ENCODE data around the gene FBXL16. TPM values are rescaled to one million over a fixed set of nuclear protein-coding genes. Genes with fewer than 3 reads are reported as not detected.

Gene FBXL16
- total and polyA plus RNA-seq, 3 experiments from 2014 or later, result 7.6 to 16.9 (median 11.1) TPM

GRCh38 chr16:679814-680624, 25.6 kb downstream of the FBXL16 start, which contains the start of gene STUB1:
Gene STUB1 (plus strand): TSS chr16:680410. CDS start chr16:680526, 116 bp downstream.
- peak within 1 kb of the TSS; percentile 50 to 94 (median 82) for H3K27ac Mint-ChIP-seq
- Histone ChIP-seq H3K27me3 (ENCODE audit: insufficient read depth, low read length, poor library complexity, severe bottlenecking) (no peaks in the 10 kb centered on the region), H3K4me3 (ENCODE audit: low read length) (peak within 1 kb of the TSS; percentile 67), H3K9me3 (ENCODE audit: low read length) (no peaks in the 10 kb centered on the region), H3K36me3 (ENCODE audit: insufficient read depth, low read length) (peaks cover 8% of the 10 kb centered on the region), H3K4me1 (ENCODE audit: insufficient read depth, low read length) (peaks cover 32% of the 10 kb centered on the region), H3K27ac (ENCODE audit: low read depth, low read length) (peak within 1 kb of the TSS; percentile 72)
- POLR2A ChIA-PET, result interaction anchor here (0.9 to 1.9 kb wide), 7 partner anchors 10 to 108 kb away, joined by 3 to 15 read pairs (median 5); partner anchors contain the start of genes HAGHL, METTL26, RHOT2 and RPUSD1
- CTCF ChIA-PET, result interaction anchor here (0.8 to 1.8 kb wide), 5 partner anchors 10 to 31 kb away, joined by 3 to 8 read pairs (median 3); partner anchors contain the start of genes RHOT2, WDR24 and WDR90
- H3K27me3 Mint-ChIP-seq, result peaks cover 0 to 2% of the 10 kb centered on the region in 2 donors
- H3K4me3 Mint-ChIP-seq, result peak within 1 kb of the TSS; percentile 80 to 91 (median 82)
- H3K9me3 Mint-ChIP-seq, result no peaks in the 10 kb centered on the region
- H3K36me3 Mint-ChIP-seq, result peaks cover 0 to 31% (median 3%) of the 10 kb centered on the region in 3 donors
- DNase-seq, result peak; percentile 81 to 91 (median 85)
- H3K4me1 Mint-ChIP-seq, result peaks cover 13 to 52% (median 20%) of the 10 kb centered on the region in 3 donors

DNA sequence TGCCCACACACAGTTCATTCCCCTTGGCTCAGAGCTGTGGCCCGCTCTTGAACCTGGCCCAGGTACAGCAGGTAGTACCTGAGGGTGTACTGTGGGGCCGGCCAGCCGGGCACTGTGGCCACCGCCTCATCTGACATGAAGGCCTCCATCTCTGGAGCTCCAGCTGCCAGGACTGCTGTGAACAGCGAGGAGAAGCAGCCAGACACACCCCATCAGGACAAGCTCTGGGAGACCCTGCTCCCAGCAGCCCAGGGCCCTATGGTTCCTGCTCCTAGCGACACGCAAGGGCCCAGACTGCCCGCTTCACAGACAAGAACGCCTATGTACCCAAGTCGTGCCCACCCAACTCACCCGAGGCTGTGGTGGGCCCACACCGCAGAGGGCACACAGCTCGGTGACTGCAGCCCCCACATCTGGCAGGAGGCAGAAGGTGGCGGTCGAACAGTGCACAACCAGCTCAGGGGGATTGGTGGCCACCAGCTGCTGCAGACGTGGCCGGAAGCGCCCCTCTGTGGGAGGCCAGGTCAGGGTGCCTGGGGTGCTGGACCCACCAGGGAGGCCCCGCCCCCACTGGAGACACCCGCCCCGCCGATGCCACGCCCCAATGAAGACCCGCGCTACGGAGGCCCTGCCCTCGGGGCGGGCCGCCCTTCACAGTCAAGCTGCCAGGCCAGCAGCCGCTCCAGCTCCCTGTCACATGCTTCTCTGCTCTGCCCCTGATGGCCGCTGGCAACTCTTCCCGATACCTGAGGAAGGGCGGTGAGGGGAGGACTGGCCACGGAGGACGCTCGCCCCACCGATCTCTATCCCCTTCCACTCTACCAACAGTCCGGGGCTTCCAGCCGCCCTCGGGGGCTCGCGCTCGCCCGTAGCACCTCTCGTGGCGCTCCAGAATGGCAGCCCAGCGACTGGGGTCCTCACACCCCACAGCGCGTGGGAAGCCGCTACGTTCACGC, 26.5 kb downstream of the FBXL16 start:
- H3K4me3 Mint-ChIP-seq, result peak overlapping the region; percentile 80 to 92 (median 81)
- peaks cover 0 to 30% (median 3%) of the 10 kb centered on the region in 3 donors for H3K36me3 Mint-ChIP-seq
- Histone ChIP-seq H3K4me1 (ENCODE audit: insufficient read depth, low read length) (peaks cover 32% of the 10 kb centered on the region), H3K27me3 (ENCODE audit: insufficient read depth, low read length, poor library complexity, severe bottlenecking) (no peaks in the 10 kb centered on the region), H3K36me3 (ENCODE audit: insufficient read depth, low read length) (peaks cover 8% of the 10 kb centered on the region), H3K9me3 (ENCODE audit: low read length) (no peaks in the 10 kb centered on the region), H3K27ac (ENCODE audit: low read depth, low read length) (peak overlapping the region; percentile 24), H3K4me3 (ENCODE audit: low read length) (peak overlapping the region; percentile 51)
- DNase-seq, result peak; percentile 52 to 74 (median 56)
- CTCF ChIA-PET, result interaction anchor here (0.6 to 1.3 kb wide), 3 partner anchors 12 to 43 kb away, joined by 3 to 7 read pairs (median 4); partner anchors contain the start of genes METTL26 and RHOT2
- H3K27me3 Mint-ChIP-seq, result peaks cover 0 to 6% of the 10 kb centered on the region in 2 donors
- H3K4me1 Mint-ChIP-seq, result peaks cover 13 to 50% (median 20%) of the 10 kb centered on the region in 3 donors
- H3K27ac Mint-ChIP-seq, result peak overlapping the region in 7 of 8 donors; percentile 66 to 86 (median 79)
- POLR2A ChIA-PET, result interaction anchor here (1.1 to 1.9 kb wide), 3 partner anchors 10 to 43 kb away, joined by 4 to 7 read pairs (median 5); partner anchors contain the start of gene METTL26
- no peaks in the 10 kb centered on the region for H3K9me3 Mint-ChIP-seq

GRCh38 chr16:678209-678857, 27.3 kb downstream of the FBXL16 start:
- Mint-ChIP-seq H3K36me3 (peaks cover 0 to 28% (median 3%) of the 10 kb centered on the region in 3 donors), H3K4me1 (peaks cover 13 to 45% (median 20%) of the 10 kb centered on the region in 3 donors), H3K4me3 (peak overlapping the region in 2 of 7 donors; percentile 35 to 92), H3K27ac (peak overlapping the region in 1 of 8 donors; percentile 79), H3K9me3 (no peaks in the 10 kb centered on the region), H3K27me3 (peaks cover 0 to 6% of the 10 kb centered on the region in 2 donors)
- no peak overlapping the region for H3K4me3 ChIP-seq (ENCODE audit: low read length)
- DNase-seq, result no peak
- POLR2A ChIA-PET, result interaction anchor here (1.1 to 1.2 kb wide), 2 partner anchors 9 to 17 kb away, joined by 4 to 5 read pairs; no protein-coding TSS in a partner anchor
- no peak overlapping the region for H3K27ac ChIP-seq (ENCODE audit: low read depth, low read length)
- H3K27me3 ChIP-seq (ENCODE audit: insufficient read depth, low read length, poor library complexity, severe bottlenecking), result no peaks in the 10 kb centered on the region
- peaks cover 8% of the 10 kb centered on the region for H3K36me3 ChIP-seq (ENCODE audit: insufficient read depth, low read length)
- CTCF ChIA-PET, result interaction anchor here (1.3 kb wide), 1 partner anchor 11 kb away, joined by 7 read pairs; the partner anchor contains the start of gene RHOT2
- H3K4me1 ChIP-seq (ENCODE audit: insufficient read depth, low read length), result peaks cover 28% of the 10 kb centered on the region
- H3K9me3 ChIP-seq (ENCODE audit: low read length), result no peaks in the 10 kb centered on the region

DNA sequence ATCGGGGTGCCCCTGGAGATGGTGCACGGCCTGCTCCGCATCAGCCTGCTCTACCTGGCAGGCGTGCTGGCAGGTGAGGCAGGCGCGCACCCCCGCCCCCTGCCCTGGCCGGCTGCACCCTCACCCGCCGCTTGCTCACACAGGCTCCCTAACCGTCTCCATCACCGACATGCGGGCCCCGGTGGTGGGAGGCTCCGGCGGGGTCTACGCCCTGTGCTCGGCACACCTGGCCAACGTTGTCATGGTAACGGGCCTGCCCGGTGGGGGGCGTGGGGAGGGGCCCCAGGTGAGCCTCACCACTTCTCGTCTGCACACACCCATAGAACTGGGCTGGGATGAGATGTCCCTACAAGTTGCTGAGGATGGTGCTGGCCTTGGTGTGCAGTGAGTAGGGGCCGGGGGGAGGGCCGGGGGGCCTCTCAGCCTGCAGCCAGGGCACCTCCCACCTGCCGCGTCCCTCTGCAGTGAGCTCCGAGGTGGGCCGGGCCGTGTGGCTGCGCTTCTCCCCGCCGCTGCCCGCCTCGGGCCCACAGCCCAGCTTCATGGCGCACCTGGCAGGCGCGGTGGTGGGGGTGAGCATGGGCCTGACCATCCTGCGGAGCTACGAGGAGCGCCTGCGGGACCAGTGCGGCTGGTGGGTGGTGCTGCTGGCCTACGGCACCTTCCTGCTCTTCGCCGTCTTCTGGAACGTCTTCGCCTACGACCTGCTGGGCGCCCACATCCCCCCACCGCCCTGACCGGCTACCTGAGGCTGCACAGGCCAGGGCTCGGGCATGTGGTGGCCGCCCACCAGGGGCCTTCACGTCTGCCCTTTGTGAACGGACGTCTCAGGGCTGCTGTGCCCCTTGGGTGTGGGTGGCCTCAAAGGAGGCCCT, 28.0 kb downstream of the FBXL16 start:
- Histone ChIP-seq H3K27ac (ENCODE audit: low read depth, low read length) (no peak overlapping the region), H3K9me3 (ENCODE audit: low read length) (no peaks in the 10 kb centered on the region), H3K4me1 (ENCODE audit: insufficient read depth, low read length) (peaks cover 24% of the 10 kb centered on the region), H3K36me3 (ENCODE audit: insufficient read depth, low read length) (peaks cover 8% of the 10 kb centered on the region), H3K27me3 (ENCODE audit: insufficient read depth, low read length, poor library complexity, severe bottlenecking) (no peaks in the 10 kb centered on the region), H3K4me3 (ENCODE audit: low read length) (no peak overlapping the region)
- H3K27ac Mint-ChIP-seq, result no peak overlapping the region
- no peaks in the 10 kb centered on the region for H3K9me3 Mint-ChIP-seq
- H3K4me3 Mint-ChIP-seq, result no peak overlapping the region
- H3K27me3 Mint-ChIP-seq, result peaks cover 0 to 6% of the 10 kb centered on the region in 2 donors
- ChIA-PET POLR2A (interaction anchor here (1.2 kb wide), 1 partner anchor 9 kb away, joined by 4 read pairs; no protein-coding TSS in a partner anchor), CTCF (no interaction called here)
- DNase-seq, result no peak
- peaks cover 0 to 31% (median 2%) of the 10 kb centered on the region in 3 donors for H3K36me3 Mint-ChIP-seq
- peaks cover 13 to 37% (median 17%) of the 10 kb centered on the region in 3 donors for H3K4me1 Mint-ChIP-seq

- Mint-ChIP-seq H3K27ac (no peak overlapping the region), H3K36me3 (peaks cover 0 to 29% (median 0%) of the 10 kb centered on the region in 3 donors), H3K4me1 (peaks cover 12 to 31% (median 15%) of the 10 kb centered on the region in 3 donors), H3K4me3 (peak overlapping the region in 3 of 7 donors; percentile 8 to 76 (median 39)), H3K9me3 (no peaks in the 10 kb centered on the region), H3K27me3 (peaks cover 0 to 6% of the 10 kb centered on the region in 2 donors)
- Histone ChIP-seq H3K4me3 (ENCODE audit: low read length) (no peak overlapping the region), H3K4me1 (ENCODE audit: insufficient read depth, low read length) (peaks cover 22% of the 10 kb centered on the region), H3K36me3 (ENCODE audit: insufficient read depth, low read length) (peaks cover 9% of the 10 kb centered on the region), H3K9me3 (ENCODE audit: low read length) (no peaks in the 10 kb centered on the region), H3K27me3 (ENCODE audit: insufficient read depth, low read length, poor library complexity, severe bottlenecking) (no peaks in the 10 kb centered on the region), H3K27ac (ENCODE audit: low read depth, low read length) (no peak overlapping the region)
- CTCF ChIA-PET, result interaction anchor here (1.3 kb wide), 1 partner anchor 15 kb away, joined by 3 read pairs; no protein-coding TSS in a partner anchor
- POLR2A ChIA-PET, result interaction anchor here (1.1 kb wide), 1 partner anchor 33 kb away, joined by 3 read pairs; no protein-coding TSS in a partner anchor
- DNase-seq, result peak in 2 of 5 donors; percentile 38 to 70
Observed at GRCh38 chr16:676913-677312, 28.7 kb downstream of the FBXL16 start.

GRCh38 chr16:676565-676902, 29.1 kb downstream of the FBXL16 start:
- no peaks in the 10 kb centered on the region for H3K9me3 ChIP-seq (ENCODE audit: low read length)
- no peak overlapping the region for H3K4me3 ChIP-seq (ENCODE audit: low read length)
- Mint-ChIP-seq H3K27me3 (peaks cover 0 to 6% of the 10 kb centered on the region in 2 donors), H3K4me1 (peaks cover 8 to 27% (median 11%) of the 10 kb centered on the region in 3 donors), H3K27ac (no peak overlapping the region), H3K9me3 (no peaks in the 10 kb centered on the region), H3K4me3 (peak overlapping the region in 1 of 7 donors; percentile 76), H3K36me3 (peaks cover 0 to 28% (median 0%) of the 10 kb centered on the region in 3 donors)
- ChIA-PET CTCF (interaction anchor here (1.2 to 1.3 kb wide), 2 partner anchors 15 to 64 kb away, joined by 3 read pairs; partner anchors contain the start of gene CIAO3), POLR2A (interaction anchor here (1.1 kb wide), 1 partner anchor 33 kb away, joined by 3 read pairs; no protein-coding TSS in a partner anchor)
- H3K4me1 ChIP-seq (ENCODE audit: insufficient read depth, low read length), result peaks cover 18% of the 10 kb centered on the region
- H3K27me3 ChIP-seq (ENCODE audit: insufficient read depth, low read length, poor library complexity, severe bottlenecking), result no peaks in the 10 kb centered on the region
- H3K36me3 ChIP-seq (ENCODE audit: insufficient read depth, low read length), result peaks cover 5% of the 10 kb centered on the region
- DNase-seq, result no peak
- no peak overlapping the region for H3K27ac ChIP-seq (ENCODE audit: low read depth, low read length)

Data from CD8-positive, alpha-beta memory T cell (primary cell).